NCI-H2171 (cell line): ENCODE measurements around the gene WNT6.

Experiments used
- DNase-seq: peaks from one replicate; lab custom pipeline; 2025; lab: John Stamatoyannopoulos, UW

The WNT6 gene

GRCh38 chr2:218857371-218858137 is 2.1 kb upstream of the WNT6 start:
- peak; percentile 18 for DNase-seq

DNA sequence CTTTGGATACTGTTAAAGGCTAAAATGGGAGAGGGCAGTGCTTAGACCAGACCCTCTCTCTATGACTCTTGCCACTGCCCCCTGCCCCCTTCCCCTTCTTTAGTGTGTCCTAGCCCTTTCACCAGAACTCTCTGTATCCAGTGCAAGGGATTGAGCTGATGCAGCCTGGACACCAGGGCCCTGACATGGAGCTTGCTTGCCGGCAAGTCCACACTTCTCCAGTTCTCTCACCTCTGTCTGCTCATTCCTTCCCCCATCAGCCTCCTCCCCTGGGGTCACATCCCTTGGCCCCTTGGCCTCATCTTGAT is 1.5 kb upstream of the WNT6 start:
- no peak for DNase-seq

GRCh38 chr2:218858671-218859555 is 692 bp upstream of the WNT6 start:
- no peak for DNase-seq

DNA sequence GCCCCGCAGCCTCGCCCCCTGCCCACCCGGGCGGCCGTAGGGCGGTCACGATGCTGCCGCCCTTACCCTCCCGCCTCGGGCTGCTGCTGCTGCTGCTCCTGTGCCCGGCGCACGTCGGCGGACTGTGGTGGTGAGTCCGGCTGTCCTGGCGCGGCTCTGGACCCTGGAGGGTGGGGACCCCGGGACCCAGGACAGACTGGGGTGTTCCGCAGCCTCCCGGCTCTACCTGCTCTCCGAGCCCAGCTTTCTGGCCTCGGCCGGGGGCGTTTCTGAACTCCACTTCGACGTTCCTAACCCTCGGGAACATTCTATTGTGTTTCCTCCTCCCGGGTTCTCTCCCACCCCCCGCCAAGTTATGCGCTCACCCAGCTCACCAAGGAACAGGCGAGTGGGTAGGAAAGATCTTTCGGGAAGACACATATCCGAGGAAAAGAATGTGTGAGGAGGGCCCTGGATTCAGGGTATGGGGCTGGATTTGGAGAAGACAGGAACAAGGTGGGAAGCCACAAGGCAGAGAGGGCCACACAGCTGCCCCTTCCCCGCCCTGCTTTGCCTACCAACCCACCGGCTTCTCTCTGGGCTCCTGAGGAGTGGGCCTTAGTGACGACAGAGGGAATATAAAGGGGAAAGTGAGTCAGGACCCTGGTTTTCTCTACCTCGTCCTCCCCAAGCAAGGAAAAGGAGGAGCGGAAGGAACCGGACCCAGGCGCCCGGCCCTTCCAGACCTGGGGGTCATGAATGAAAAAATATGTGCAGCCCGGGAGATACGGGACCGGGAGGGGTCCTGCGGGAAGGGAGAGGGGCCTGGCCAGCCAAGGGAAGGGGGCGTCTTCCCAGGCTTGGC is 605 bp downstream of the WNT6 start:
- no peak for DNase-seq

DNA sequence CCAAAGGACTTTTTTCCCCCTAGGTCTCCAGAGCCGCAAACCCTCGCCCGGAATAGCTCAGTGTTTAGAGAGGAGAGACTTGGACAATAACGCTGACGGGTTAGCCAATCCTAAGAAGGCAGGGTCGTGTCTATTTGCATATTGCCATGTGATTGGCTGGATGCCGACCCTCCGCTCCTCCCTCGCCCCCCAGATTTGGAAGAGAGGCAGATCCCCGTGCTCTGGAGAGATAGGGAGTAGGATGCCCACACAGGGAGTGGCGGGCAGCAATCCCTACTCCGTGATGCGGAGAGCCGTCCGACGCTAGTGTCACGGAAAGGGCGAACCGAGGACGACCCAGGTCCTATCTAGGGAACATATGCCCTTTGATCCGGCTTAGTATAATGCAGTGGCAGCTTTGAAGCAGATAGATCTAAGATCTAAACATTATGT is 1.4 kb downstream of the WNT6 start:
- peak; percentile 96 for DNase-seq

DNA sequence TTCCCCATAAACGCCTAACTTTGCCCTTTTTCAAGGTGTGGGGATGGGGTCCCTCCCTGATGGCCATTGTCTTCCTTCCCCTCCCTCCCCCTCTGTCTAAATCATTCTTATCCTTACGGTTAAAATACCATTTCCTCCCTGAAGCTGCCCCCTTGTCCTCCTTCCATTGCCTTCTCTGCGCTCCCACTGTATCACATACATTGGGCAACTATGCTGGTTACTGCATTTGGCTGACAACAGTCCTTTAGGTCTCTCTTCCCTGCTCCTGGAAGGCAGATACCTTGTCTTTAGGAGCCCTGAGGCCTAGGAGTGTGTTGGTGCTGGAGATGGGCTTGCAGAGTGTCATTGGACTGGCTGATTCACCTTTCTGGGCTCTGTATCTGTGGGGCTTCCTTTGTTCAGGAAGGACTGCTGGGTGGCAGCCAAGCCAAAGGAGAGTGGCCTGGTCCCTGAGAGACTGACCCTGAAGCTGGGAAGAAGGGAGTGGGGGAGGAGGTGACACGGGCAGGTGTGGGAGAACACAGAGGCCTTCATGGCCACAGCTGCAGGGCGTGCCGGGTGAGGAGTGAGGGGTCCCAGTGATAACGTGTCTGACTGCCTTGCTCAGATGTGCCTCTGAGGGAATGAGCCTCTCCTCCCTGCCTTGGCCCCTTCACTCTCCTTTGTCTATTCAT is 2.2 kb downstream of the WNT6 start:
- DNase-seq: no peak

GRCh38 chr2:218863021-218863520 is 3.5 kb downstream of the WNT6 start:
- no peak for DNase-seq

GRCh38 chr2:218865396-218865795 is 5.8 kb downstream of the WNT6 start:
- no peak for DNase-seq

- DNase-seq: no peak
These were observed 6.4 kb downstream of the WNT6 start for GRCh38 chr2:218865999-218866398.

- no peak for DNase-seq
These were observed 8.3 kb downstream of the WNT6 start for GRCh38 chr2:218867900-218868299.

- DNase-seq: no peak
These were observed 9.5 kb downstream of the WNT6 start for GRCh38 chr2:218869064-218869463.

DNA sequence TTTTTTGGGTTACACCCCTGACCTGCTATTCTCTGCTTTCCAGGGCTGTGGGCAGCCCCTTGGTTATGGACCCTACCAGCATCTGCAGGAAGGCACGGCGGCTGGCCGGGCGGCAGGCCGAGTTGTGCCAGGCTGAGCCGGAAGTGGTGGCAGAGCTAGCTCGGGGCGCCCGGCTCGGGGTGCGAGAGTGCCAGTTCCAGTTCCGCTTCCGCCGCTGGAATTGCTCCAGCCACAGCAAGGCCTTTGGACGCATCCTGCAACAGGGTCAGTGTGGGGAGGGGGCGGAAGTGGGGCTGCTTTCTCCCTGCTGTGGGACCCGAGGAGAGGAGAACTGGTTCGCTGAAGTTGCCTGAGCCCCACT is 11.4 kb downstream of the WNT6 start:
- DNase-seq: no peak

GRCh38 chr2:218871345-218872302 is 12.0 kb downstream of the WNT6 start:
- DNase-seq: no peak

- DNase-seq: no peak
These were observed 13.2 kb downstream of the WNT6 start for GRCh38 chr2:218872645-218873358.

- no peak for DNase-seq
These were observed 14.0 kb downstream of the WNT6 start for GRCh38 chr2:218873359-218874194.

DNA sequence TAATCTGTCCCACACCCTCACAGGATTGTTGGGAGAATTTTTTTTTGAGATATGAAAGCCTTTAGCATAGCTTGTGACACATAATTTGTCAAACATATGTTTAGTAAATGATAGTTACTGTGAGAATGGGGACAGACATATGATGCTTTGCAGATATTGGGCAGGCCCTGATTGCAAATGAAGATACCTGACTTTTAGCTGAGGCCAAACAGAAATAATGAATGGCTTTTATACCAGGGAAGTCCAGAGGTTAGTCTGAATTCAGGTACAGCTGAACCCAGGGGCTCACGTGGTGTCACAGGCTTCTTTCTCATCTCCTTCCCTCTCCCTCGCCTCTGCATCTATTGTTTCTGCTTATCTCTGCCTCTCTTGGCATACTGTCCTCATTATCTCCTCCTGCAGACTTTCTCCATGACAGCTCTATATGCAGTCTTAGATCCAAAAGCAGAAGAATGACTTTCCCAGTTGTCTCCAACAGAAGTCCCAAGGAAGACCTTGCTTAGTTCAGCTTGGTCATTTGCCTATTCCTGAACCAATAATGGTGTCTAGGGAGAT is 16.2 kb downstream of the WNT6 start:
- no peak for DNase-seq

- peak; percentile 55 for DNase-seq
These were observed 17.1 kb downstream of the WNT6 start for GRCh38 chr2:218876562-218877219.

DNA sequence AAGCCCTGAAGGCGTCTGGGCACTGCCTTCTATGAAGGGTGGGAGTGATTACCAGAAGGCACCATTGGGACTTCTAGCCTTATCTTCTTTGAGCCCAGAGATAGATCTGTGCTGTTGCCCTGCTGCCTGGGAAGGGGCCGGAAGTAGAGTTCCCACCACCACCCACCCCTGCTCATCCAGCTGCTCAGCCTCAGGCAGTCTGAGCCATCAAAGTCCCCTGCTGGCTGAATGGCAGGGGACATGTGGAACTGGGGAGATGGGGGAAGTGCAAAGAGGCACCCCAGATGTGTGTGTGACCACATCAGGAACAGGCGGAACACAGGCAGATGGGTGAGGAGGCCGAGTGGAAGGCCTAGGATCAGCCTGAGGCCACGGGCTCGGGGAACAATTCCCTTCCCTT is 17.7 kb downstream of the WNT6 start:
- DNase-seq: no peak
